Endometrial microvascular endothelial cells (primary cell): ENCODE data around the gene NPIPB8. TPM values are rescaled to one million over a fixed set of nuclear protein-coding genes. Genes with fewer than 3 reads are reported as not detected.

Experiments
- total RNA-seq: library from RNA; depleted of rRNA; stranded (reverse); fragments of >200 nt; gene quantifications from one replicate; pipeline ENCODE4 v1.2.3, GENCODE V29; 2015; ENCODE audit errors: inconsistent ontology term

Gene NPIPB8
- total RNA-seq, 1 donor from 2014 or later = not detected

Other genes starting within 250 kb of the NPIPB8 start
- gene EIF3CL, start 234.2 kb upstream of the NPIPB8 start, total RNA-seq = 134 TPM
- gene NPIPB7, start 165.7 kb upstream of the NPIPB8 start, total RNA-seq = not detected
- gene CLN3, start 146.0 kb upstream of the NPIPB8 start, total RNA-seq = 28.6 TPM
- gene APOBR, start 143.4 kb upstream of the NPIPB8 start, total RNA-seq = not detected
- not detected for gene IL27, start 131.2 kb upstream of the NPIPB8 start, total RNA-seq
- 0.56 TPM for gene NUPR1, start 99.1 kb upstream of the NPIPB8 start, total RNA-seq
- 6.8 TPM for gene SGF29, start 84.1 kb upstream of the NPIPB8 start, total RNA-seq
- not detected for gene SULT1A2, start 41.0 kb upstream of the NPIPB8 start, total RNA-seq
- gene SULT1A1, start 28.0 kb upstream of the NPIPB8 start, total RNA-seq = 5.9 TPM
- 191 TPM for gene EIF3C, start 73.4 kb downstream of the NPIPB8 start, total RNA-seq
- 1.7 TPM for gene NPIPB9, start 113.7 kb downstream of the NPIPB8 start, total RNA-seq
- 71.9 TPM for gene ATXN2L, start 184.9 kb downstream of the NPIPB8 start, total RNA-seq
- 233 TPM for gene TUFM, start 208.3 kb downstream of the NPIPB8 start, total RNA-seq
- 25.4 TPM for gene SH2B1, start 225.8 kb downstream of the NPIPB8 start, total RNA-seq
- gene ATP2A1, start 240.4 kb downstream of the NPIPB8 start, total RNA-seq = 0.28 TPM